Stimulated activated CD8-positive, alpha-beta memory T cell treated with anti-CD3 and anti-CD28 coated beads, Interleukin-4, amount 100 ng/mL, for 1 hour (primary cell): ENCODE results near the gene CLIC5.

ENCODE experiments used
- DNase-seq, 2 donors: peaks; one replicate each; pipeline ENCODE4 v3.0.0-alpha.2; 2020; ENCODE audit warnings: low read depth in 2 of 2, low spot score in 1 of 2

CLIC5 gene

GRCh38 chr6:46036911-46037310 is 21.3 kb upstream of the CLIC5 start:
- DNase-seq, result no peak

- no peak for DNase-seq
Measured at GRCh38 chr6:46035242-46035641, 19.6 kb upstream of the CLIC5 start.

GRCh38 chr6:46032110-46032998 is 16.7 kb upstream of the CLIC5 start:
- no peak for DNase-seq

- DNase-seq, result no peak
Measured at GRCh38 chr6:46029602-46030001, 13.9 kb upstream of the CLIC5 start.

- no peak for DNase-seq
Measured at GRCh38 chr6:46026307-46026706, 10.6 kb upstream of the CLIC5 start.

GRCh38 chr6:46025573-46025972 is 9.9 kb upstream of the CLIC5 start:
- no peak for DNase-seq

- DNase-seq, result no peak
Measured at GRCh38 chr6:46024124-46024769, 8.6 kb upstream of the CLIC5 start.

GRCh38 chr6:46023216-46023915 is 7.7 kb upstream of the CLIC5 start:
- no peak for DNase-seq

- no peak for DNase-seq
Measured at GRCh38 chr6:46022106-46022948, 6.7 kb upstream of the CLIC5 start.

GRCh38 chr6:46017726-46018125 is 2.1 kb upstream of the CLIC5 start:
- DNase-seq, result no peak

- no peak for DNase-seq
Measured at GRCh38 chr6:46016063-46016608, 476 bp upstream of the CLIC5 start.

- no peak for DNase-seq
Measured at GRCh38 chr6:46014511-46015118, 1.0 kb downstream of the CLIC5 start.

- no peak for DNase-seq
Measured at GRCh38 chr6:46014046-46014445, 1.6 kb downstream of the CLIC5 start.

- DNase-seq, result no peak
Measured at GRCh38 chr6:46013639-46014038, 2.0 kb downstream of the CLIC5 start.

- DNase-seq, result no peak
Measured at GRCh38 chr6:46012834-46013233, 2.8 kb downstream of the CLIC5 start.

- peak in 1 of 2 donors; percentile 36 for DNase-seq
Measured at GRCh38 chr6:46011188-46012085, 4.2 kb downstream of the CLIC5 start.

GRCh38 chr6:46010771-46011170 is 4.9 kb downstream of the CLIC5 start:
- no peak for DNase-seq

GRCh38 chr6:46010270-46010669 is 5.4 kb downstream of the CLIC5 start:
- DNase-seq, result no peak

- no peak for DNase-seq
Measured at GRCh38 chr6:46002264-46002663, 13.4 kb downstream of the CLIC5 start.
